Suprapubic skin (tissue), 4 donors: ENCODE data around the gene MSMO1. TPM values are rescaled to one million over a fixed set of nuclear protein-coding genes. Genes with fewer than 3 reads are reported as not detected.

Source experiments
- DNase-seq, 2 donors: peaks; one replicate each; pipeline ENCODE4 v3.0.0-alpha.2; 2019; ENCODE audit warnings: low spot score in 2 of 2
- H3K27ac ChIP-seq: fragments of 200-600 bp; sonication (generic); one replicate; pipeline ENCODE4 v1.5.1; 2019
- H3K27me3 ChIP-seq: fragments of 200-600 bp; sonication (generic); one replicate; pipeline ENCODE4 v1.5.1; 2019
- H3K36me3 ChIP-seq: fragments of 200-600 bp; sonication (generic); one replicate; pipeline ENCODE4 v1.5.1; 2019
- H3K4me1 ChIP-seq: fragments of 200-600 bp; sonication (generic); one replicate; pipeline ENCODE4 v1.5.1; 2019
- H3K4me3 ChIP-seq: fragments of 200-600 bp; sonication (generic); one replicate; pipeline ENCODE4 v1.5.1; 2019; ENCODE audit warnings: mild to moderate bottlenecking
- H3K9me3 ChIP-seq: fragments of 200-600 bp; sonication (generic); one replicate; pipeline ENCODE4 v1.5.1; 2019
- EP300 ChIP-seq: sonication (generic); formaldehyde crosslinking; IDR thresholded peaks from one replicate; pipeline ENCODE4 v1.6.1; 2017; ENCODE audit warnings: antibody characterized with exemption
- POLR2A ChIP-seq, 2 donors: fragments of 450-650 bp; IDR thresholded peaks; one replicate each; pipeline ENCODE4 v1.6.1; 2017; ENCODE audit warnings: antibody characterized with exemption in 2 of 2, mild to moderate bottlenecking in 2 of 2, moderate library complexity in 2 of 2
- POLR2AphosphoS5 ChIP-seq, 3 donors: sonication (generic); formaldehyde crosslinking; IDR thresholded peaks; one replicate each; pipeline ENCODE4 v1.6.1; 2017; ENCODE audit warnings: antibody characterized with exemption in 3 of 3
- WGBS: methylation state at CpG from one replicate; pipeline ENCODE4 v1.1.5; 2018; 5-methylcytosine and 5-hydroxymethylcytosine counted together
- total RNA-seq, 4 donors: library from RNA; depleted of rRNA; stranded (reverse); fragments of >200 nt; gene quantifications; one replicate each; pipeline ENCODE4 v1.1.0, GENCODE V29; 2016
- TF ChIP-seq, protein P1 (sequence below), 2 donors: fragments of 200-600 bp in 1 of 2; fragments of 450-650 bp in 1 of 2; sonication (generic) in 1 of 2; IDR thresholded peaks; one replicate each; pipeline ENCODE4 v1.5.1; 2016 to 2019; ENCODE audit warnings: antibody characterized with exemption in 2 of 2, mild to moderate bottlenecking in 1 of 2, moderate library complexity in 1 of 2

MSMO1 gene
- total RNA-seq, 4 donors from 2014 or later: 48.8 to 173 (median 133) TPM

DNA sequence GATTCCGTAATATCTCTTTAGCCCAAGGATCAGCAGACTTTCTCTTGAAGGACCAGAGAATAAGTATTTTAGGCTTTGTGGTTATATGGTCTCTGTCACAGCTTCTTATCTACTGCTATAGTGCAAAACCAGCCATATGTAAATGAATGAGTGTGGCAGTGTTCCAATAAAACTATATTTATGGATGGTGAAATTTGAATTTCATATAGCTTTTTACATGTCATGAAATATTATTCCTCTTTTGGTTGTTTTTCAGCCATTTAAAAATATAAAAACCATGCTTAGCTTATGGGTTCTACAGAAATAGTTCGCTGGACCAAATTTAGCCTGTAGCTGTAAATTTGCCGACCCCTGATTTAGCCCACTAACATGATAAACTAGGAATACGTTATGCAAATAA, 18.0 kb upstream of the MSMO1 start:
- Histone ChIP-seq H3K27me3 (no peaks in the 10 kb centered on the region), H3K36me3 (peaks cover 10% of the 10 kb centered on the region), H3K4me1 (peaks cover 5% of the 10 kb centered on the region), H3K27ac (no peak overlapping the region), H3K4me3 (no peak overlapping the region), H3K9me3 (no peaks in the 10 kb centered on the region)
- no peak for DNase-seq
- 97% methylated on average over 4 of the region's 4 CpGs for whole genome bisulfite sequencing
- TF ChIP-seq POLR2AphosphoS5 (IDR thresholded peaks at IDR 0.05) (no peak), EP300 (no peak), POLR2A (IDR thresholded peaks at IDR 0.05) (no peak)
- TF ChIP-seq, protein P1, sequence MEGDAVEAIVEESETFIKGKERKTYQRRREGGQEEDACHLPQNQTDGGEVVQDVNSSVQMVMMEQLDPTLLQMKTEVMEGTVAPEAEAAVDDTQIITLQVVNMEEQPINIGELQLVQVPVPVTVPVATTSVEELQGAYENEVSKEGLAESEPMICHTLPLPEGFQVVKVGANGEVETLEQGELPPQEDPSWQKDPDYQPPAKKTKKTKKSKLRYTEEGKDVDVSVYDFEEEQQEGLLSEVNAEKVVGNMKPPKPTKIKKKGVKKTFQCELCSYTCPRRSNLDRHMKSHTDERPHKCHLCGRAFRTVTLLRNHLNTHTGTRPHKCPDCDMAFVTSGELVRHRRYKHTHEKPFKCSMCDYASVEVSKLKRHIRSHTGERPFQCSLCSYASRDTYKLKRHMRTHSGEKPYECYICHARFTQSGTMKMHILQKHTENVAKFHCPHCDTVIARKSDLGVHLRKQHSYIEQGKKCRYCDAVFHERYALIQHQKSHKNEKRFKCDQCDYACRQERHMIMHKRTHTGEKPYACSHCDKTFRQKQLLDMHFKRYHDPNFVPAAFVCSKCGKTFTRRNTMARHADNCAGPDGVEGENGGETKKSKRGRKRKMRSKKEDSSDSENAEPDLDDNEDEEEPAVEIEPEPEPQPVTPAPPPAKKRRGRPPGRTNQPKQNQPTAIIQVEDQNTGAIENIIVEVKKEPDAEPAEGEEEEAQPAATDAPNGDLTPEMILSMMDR (IDR thresholded peaks at IDR 0.05): no peak

GRCh38 chr4:165312506-165312905, 15.0 kb upstream of the MSMO1 start:
- H3K4me1 ChIP-seq: peaks cover 5% of the 10 kb centered on the region
- TF ChIP-seq EP300 (no peak), POLR2A (IDR thresholded peaks at IDR 0.05) (no peak), POLR2AphosphoS5 (IDR thresholded peaks at IDR 0.05) (no peak)
- TF ChIP-seq, protein P1 (IDR thresholded peaks at IDR 0.05): no peak
- H3K4me3 ChIP-seq: no peak overlapping the region
- peaks cover 17% of the 10 kb centered on the region for H3K36me3 ChIP-seq
- H3K9me3 ChIP-seq: no peaks in the 10 kb centered on the region
- DNase-seq: no peak
- 67% methylated on average over 2 of the region's 2 CpGs for WGBS
- H3K27ac ChIP-seq: no peak overlapping the region
- no peaks in the 10 kb centered on the region for H3K27me3 ChIP-seq

DNA sequence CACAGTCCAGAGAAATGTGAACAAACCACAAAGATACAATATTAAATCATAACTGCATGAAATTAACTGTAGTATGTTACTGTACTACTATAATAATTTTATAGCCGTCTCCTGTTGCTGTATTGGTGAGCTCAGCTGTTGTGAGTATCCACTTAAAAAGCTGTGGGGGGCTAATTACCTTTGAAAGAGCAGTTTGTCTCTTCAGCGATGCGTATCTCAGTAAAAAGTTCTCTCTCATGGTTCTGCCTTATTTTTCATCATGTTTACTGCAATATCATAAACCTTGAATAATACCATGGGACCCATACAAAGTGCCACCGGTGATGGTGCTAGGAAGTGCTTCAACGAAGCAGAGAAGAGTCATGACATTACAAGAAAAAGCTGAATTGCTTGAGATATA, 8.4 kb upstream of the MSMO1 start:
- DNase-seq: no peak
- H3K9me3 ChIP-seq: no peaks in the 10 kb centered on the region
- peaks cover 13% of the 10 kb centered on the region for H3K36me3 ChIP-seq
- TF ChIP-seq EP300 (no peak), POLR2AphosphoS5 (IDR thresholded peaks at IDR 0.05) (no peak), POLR2A (IDR thresholded peaks at IDR 0.05) (no peak)
- TF ChIP-seq, protein P1 (IDR thresholded peaks at IDR 0.05): no peak
- H3K27me3 ChIP-seq: no peaks in the 10 kb centered on the region
- no peak overlapping the region for H3K4me3 ChIP-seq
- no peaks in the 10 kb centered on the region for H3K4me1 ChIP-seq
- 96% methylated on average over 5 of the region's 5 CpGs for WGBS
- H3K27ac ChIP-seq: no peak overlapping the region

DNA sequence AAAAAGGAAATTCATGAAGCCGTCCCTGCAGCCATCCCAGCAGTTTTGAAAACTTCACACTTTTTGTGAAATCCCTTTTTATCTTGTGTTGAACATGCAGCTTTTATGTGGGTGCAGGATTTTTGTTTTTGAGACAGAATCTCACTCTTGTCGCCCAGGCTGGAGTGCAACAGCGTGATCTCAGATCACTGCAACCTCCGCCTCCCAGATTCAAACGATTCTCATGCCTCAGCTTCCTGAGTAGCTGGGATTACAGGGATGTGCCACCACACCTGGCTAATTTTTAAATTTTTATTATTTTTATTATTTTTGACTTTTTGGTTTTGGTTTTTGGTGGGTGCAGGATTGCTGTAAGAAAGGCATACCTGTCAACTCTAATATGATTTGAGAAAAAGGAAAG, 8.0 kb upstream of the MSMO1 start:
- Histone ChIP-seq H3K9me3 (no peaks in the 10 kb centered on the region), H3K27ac (no peak overlapping the region), H3K27me3 (no peaks in the 10 kb centered on the region), H3K36me3 (peaks cover 13% of the 10 kb centered on the region), H3K4me3 (no peak overlapping the region), H3K4me1 (no peaks in the 10 kb centered on the region)
- WGBS: 93% methylated on average over 5 of the region's 5 CpGs
- TF ChIP-seq POLR2AphosphoS5 (IDR thresholded peaks at IDR 0.05): no peak
- TF ChIP-seq EP300: no peak
- TF ChIP-seq POLR2A (IDR thresholded peaks at IDR 0.05): no peak
- TF ChIP-seq, protein P1 (IDR thresholded peaks at IDR 0.05): no peak
- DNase-seq: no peak

DNA sequence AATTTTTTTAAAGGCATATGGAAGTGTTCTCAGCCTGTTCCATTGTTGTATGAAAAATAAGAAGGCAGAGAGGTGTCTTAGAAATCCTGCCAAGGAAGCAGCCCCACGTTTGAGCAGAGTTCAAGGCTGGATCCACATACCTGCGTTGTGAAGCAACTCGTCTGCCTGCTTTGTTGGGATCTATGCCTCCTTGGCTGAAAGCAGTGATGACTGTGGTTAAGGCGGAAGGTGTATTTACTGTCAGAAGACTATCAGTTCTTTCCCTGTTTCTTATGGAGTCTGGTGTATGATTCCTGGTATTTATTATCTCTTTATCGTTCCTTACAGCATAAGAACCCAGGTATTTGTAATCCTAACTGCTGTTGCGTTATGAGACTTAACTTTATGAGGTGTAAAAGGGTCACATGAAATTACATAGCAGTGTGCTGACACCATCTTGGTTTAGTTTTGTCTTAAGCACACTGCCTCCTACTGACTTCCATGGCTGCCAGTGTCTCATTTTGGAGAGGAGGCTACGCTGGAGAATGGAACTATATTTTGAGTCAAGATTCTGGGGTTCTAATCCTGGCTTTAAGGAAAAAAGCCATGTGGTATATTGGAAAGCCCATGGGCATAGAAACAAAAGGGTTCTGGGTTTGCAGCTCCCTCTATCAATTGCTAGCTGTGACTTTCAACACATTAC, 3.1 kb upstream of the MSMO1 start:
- no peak for TF ChIP-seq EP300
- TF ChIP-seq, protein P1 (IDR thresholded peaks at IDR 0.05): no peak
- Histone ChIP-seq H3K36me3 (peaks cover 4% of the 10 kb centered on the region), H3K9me3 (no peaks in the 10 kb centered on the region), H3K4me3 (no peak overlapping the region), H3K4me1 (peaks cover 27% of the 10 kb centered on the region), H3K27ac (peak overlapping the region; percentile 15), H3K27me3 (no peaks in the 10 kb centered on the region)
- no peak for DNase-seq
- WGBS: 79% methylated on average over 7 of the region's 7 CpGs
